ACHN (cell line): ENCODE measurements around the gene MICU2.
"Not testable (repeated sequence)": the region's sequence is repeated elsewhere in the genome, so short reads cannot be mapped to it uniquely, and the experiment has no call there.

Experiments
- DNase-seq: peaks from one replicate; pipeline ENCODE4 v3.0.0-alpha.2; 2015
- in situ Hi-C: cut with HindIII; loops from 2 replicates; pipeline ENCODE4 v1.10.0; 2017; ENCODE audit warnings: low sequenced_read_pairs, low pct_ligation_motif_present, low pct_unique_long_range_greater_than_20kb

Gene MICU2

DNA sequence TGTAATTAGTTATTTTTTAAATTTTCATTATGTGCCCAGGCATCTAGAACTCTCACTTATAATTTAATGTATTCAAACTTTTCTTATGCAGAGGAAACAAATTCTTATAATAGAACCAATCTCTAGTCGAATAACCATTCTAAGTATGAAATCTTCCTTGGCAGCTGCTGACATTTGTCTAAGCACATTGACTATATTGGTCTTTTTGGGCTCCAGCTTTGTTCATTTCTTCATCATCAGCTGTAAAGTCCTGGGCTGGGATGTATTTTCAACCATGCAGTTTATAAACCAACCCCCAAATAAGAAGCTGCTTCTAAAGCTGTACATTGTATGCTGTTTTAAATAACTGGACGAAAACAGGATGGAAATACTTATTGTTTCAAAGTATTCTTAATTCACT lies 2.3 kb upstream of the MICU2 start:
- no peak for DNase-seq
- in situ Hi-C loops: no loop called here

GRCh38 chr13:21596722-21597121 lies 7.2 kb downstream of the MICU2 start:
- DNase-seq: no peak
- in situ Hi-C loops: no loop called here

- in situ Hi-C loops: no loop called here
- DNase-seq: no peak
Measured at GRCh38 chr13:21595546-21595822, 8.5 kb downstream of the MICU2 start.

GRCh38 chr13:21594715-21595545 lies 9.0 kb downstream of the MICU2 start:
- in situ Hi-C loops: no loop called here
- DNase-seq: no peak

DNA sequence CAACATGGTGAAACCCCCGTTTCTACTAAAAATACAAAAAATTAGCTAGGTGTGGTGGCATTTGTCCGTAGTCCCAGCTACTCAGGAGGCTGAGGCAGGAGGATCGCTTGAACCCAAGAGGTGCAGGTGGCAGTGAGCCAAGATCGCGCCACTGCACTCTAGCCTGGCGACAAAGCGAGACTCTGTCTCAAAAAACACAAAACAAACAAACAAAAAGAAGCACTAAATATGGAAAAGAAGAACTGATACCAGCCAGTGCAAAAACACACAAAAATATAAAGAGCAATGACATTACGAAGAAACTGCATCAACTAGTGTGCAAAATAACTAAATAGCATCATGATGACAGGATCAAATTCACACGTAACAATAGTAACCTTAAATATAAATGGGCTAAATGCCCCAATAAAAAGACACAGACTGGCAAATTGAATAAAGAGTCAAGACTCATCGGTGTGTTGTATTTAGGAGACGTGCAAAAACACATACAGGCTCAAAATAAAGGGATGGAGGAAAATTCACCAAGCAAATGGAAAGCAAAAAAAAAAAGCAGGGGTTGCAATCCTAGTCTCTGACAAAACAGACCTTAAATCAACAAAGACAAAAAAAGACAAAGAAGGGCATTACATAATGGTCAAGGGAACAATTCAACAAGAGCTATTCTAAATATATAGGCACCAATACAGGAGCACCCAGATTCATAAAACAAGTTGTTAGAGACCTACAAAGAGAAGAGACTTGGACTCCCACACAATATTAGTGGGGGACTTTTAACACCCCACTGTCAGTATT lies 13.1 kb downstream of the MICU2 start:
- in situ Hi-C loops, DNase-seq: not testable (repeated sequence)

GRCh38 chr13:21590231-21590630 lies 13.7 kb downstream of the MICU2 start:
- in situ Hi-C loops: no loop called here

GRCh38 chr13:21589510-21589909 lies 14.5 kb downstream of the MICU2 start:
- in situ Hi-C loops, DNase-seq: not testable (repeated sequence)

More at GRCh38 chr13:21590231-21590630, 13.7 kb downstream of the MICU2 start:
- no peak for DNase-seq

DNA sequence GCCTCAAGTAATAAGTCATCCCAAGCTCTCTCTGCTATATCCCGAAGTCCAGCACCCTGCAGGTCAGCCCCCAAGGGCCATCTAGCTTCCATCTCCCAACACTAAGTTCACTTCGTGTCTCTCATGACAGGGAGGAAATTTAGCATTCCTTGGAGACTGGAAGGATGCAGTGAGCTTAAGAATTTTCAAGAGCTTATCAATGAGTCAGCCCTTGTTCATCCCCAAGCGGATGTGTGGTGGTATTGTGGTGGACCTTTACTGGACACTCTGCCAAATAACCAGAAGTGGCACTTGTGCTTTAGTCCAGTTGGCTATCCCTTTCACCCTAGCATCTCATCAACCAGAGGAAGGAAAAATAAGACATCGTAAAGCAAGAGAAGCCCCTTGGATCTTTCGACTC lies 15.6 kb downstream of the MICU2 start:
- in situ Hi-C loops: not testable (repeated sequence)
- peak; percentile 82 for DNase-seq

- in situ Hi-C loops: no loop called here
- no peak for DNase-seq
Measured at GRCh38 chr13:21584973-21585592, 18.9 kb downstream of the MICU2 start.

DNA sequence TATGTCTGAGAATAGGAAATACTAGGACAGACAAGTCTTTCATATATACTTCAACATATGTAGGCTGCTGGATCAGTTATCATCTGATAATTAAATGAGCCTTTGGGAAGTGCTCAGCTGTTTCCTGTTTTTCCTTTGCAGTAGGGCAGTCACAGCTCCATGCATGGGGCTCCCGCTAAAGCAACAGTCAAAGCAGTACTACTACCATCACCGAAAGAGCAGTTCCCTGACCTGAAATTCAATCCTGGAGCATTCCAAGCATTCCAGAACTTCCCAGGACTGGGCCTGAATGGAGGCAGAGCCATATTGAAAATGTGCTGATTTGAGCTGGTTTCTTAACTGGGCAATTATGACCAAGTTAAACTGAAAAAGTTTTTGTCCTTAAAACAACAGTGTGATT lies 20.5 kb downstream of the MICU2 start:
- in situ Hi-C loops: no loop called here
- DNase-seq: no peak

DNA sequence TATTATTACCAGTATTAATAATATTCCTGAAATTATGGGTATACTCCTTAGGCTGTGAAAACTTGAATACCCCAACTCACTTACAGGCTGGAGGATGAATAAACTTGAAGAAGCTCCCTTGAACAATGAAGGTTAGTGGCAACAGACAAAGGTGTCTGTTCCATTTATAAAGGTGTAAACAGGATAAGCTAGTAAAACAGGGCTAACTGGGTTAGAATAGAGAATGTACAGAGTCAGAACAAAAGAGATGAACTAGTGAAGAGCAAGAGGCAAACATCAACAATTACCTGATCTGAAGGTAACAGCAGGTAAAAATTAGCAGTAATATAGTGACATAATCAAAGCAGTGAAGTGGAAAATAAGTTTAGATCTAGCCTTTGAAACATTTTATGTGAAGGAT lies 23.2 kb downstream of the MICU2 start:
- in situ Hi-C loops: no loop called here
- no peak for DNase-seq

- in situ Hi-C loops: no loop called here
- no peak for DNase-seq
Measured at GRCh38 chr13:21579754-21580316, 24.1 kb downstream of the MICU2 start.

DNA sequence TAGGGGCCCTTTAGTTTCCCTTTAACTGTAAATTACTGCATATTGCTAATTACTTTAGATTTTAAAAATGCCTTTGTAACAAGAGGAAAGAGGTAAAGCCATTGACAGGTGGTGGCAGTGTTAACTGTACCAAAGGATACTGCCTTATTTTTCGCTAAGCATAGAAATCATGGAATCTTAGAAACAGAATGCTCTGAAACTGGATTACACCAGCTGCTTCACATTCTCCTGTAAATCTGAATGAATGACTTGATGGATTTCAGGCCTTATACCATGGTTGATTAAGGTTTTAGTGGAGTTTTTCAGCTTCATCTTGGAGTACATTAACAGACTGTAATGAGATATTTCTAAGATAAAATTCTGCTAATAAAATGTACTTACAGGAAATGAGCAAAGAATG lies 25.2 kb downstream of the MICU2 start:
- no peak for DNase-seq
- in situ Hi-C loops: no loop called here

DNA sequence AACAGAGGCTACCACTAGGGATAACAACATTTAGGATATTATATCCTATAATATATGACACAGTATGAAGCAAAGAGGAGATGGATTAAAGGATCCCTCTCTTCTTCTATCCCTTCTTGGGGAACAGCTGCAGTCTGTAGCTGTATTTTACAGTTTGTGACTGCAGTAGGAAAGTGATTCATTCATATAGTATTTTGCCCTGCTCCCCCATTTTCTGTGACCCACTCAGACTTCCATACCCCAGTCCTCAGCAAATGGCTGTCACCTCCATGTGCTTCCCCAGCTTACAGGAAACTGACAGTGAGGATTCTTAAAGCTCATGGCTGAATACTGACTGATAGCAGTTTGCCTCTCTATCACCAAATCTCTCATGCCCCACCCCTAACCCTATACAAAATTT lies 27.5 kb downstream of the MICU2 start:
- in situ Hi-C loops: no loop called here
- DNase-seq: no peak

GRCh38 chr13:21573920-21574712 lies 29.9 kb downstream of the MICU2 start:
- in situ Hi-C loops: no loop called here
- DNase-seq: no peak

DNA sequence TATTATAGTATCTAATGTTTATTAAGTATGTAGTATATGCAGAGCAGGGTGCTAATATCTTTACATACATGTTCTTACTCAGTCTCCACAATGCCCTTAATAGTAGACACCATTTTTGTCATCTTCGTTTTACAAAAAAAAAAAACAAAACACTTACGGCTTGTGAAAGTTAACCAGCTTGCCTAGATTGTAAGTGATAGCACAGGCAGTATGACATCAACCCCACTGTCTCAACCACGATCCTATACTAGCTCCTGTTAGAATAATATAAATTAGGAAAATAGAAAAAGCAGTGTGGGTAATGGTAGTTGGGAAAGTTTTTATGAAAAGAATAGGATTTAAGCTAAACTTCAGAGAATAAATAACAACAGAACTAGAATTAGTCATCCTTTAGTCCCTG lies 34.3 kb downstream of the MICU2 start:
- no peak for DNase-seq
- in situ Hi-C loops: no loop called here

DNA sequence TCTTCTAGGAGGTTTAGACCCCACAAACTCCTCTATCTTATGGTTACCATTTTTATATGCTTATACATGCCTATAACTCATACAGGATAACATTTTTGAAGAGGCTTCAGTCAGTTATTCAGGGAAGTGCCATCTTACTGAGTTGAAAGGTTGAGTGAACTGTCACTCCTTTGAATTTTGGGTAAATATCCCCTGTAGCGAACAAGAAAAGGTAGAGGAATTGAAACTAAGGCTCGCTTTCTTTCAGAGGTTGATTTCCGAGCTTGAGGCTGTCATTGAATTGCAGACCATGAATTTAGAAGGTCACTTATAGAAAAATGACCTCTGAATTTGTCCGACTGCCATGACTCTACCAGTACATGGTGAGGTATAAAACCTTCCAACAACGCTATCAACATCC lies 35.1 kb downstream of the MICU2 start:
- in situ Hi-C loops: no loop called here
- no peak for DNase-seq

DNA sequence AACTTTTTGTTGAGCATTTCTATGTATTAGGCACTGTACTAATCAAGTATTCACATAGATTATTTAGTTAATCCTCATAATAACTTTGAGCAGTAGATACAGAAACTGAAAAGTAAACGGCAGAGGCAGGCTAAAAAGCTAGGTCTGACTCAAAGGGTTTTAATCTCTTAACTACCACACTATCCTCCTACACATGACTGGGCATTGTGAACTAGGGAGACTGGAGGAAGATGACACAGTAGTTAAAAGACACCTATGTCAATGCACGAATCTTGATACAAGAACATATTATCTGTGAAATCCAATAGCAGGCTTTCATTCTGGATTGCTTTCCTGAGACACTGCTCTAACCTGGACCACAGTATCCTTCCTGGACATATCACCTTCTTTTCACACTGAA lies 36.3 kb downstream of the MICU2 start:
- in situ Hi-C loops: no loop called here
- no peak for DNase-seq

DNA sequence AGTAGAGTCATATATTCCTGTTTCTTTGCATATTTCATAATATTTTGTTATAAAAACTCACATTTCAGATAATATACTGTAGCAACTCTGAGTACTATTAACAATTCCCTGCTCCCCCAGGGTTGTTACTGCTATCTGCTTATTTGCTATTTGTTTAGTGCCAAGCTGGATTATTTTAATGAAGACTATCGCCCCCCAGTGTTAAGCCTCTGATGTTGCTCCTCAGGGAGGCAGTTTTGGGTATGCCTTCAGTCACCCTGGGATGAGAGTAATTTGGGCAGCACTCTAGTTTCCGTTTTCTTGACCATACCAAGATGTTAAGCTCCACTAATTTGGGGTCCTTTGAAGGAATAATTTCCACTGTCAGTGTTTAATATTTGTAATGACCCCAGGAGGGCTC lies 46.0 kb downstream of the MICU2 start:
- peak; percentile 41 for DNase-seq
- in situ Hi-C loops: no loop called here
